Endothelial cell of umbilical vein (primary cell): ENCODE measurements around the gene CHMP6. TPM values are rescaled to one million over a fixed set of nuclear protein-coding genes. Genes with fewer than 3 reads are reported as not detected.

Source experiments
- BruUV-seq: library from RNA; stranded (reverse); fragments of 400-500 nt; replicated peaks from 2 replicates; lab custom pipeline; 2021; lab: Mats Ljungman, UMichigan
- CTCF ChIA-PET: fragments of 300-600, 350-600 bp; sonication (Branson Sonifier 250); formaldehyde crosslinking; loops from one replicate; lab custom pipeline; 2021; ENCODE audit warnings: antibody characterized with exemption, inconsistent platforms; lab: Charles Lee
- POLR2A ChIA-PET: fragments of 300-600, 350-600 bp; sonication (Branson Sonifier 250); formaldehyde crosslinking; loops from one replicate; lab custom pipeline; 2021; ENCODE audit warnings: antibody characterized with exemption, inconsistent platforms; lab: Charles Lee
- DNase-seq: peaks from one replicate; pipeline ENCODE4 v3.0.0-alpha.2; 2011; ENCODE audit warnings: low read depth, low spot score
- FAIRE-seq: peaks from 2 replicates; lab custom pipeline; 2011; peaks lifted over from hg19 to GRCh38; lab: Jason Lieb, UNC
- H2AFZ ChIP-seq: 2 replicates; pipeline ENCODE4 v1.6.0; 2012; ENCODE audit warnings: low read depth, low read length, control low read depth, inconsistent platforms
- H3K27ac ChIP-seq: 2 replicates; pipeline ENCODE4 v1.5.1; 2011; ENCODE audit warnings: low read depth, mild to moderate bottlenecking, control low read depth, low read length, moderate library complexity; ENCODE audit not compliant: insufficient read depth
- H3K27me3 ChIP-seq, 2 experiments: 2 replicates each; pipeline versions ENCODE4 v1.6.0 to v1.6.1; 2011; ENCODE audit warnings: low read length in 2 of 2, mixed read lengths in 1 of 2; ENCODE audit not compliant: control insufficient read depth in 2 of 2, insufficient read depth in 2 of 2
- H3K36me3 ChIP-seq, 2 experiments: 2 replicates in 1 of 2; 3 replicates in 1 of 2; pipeline ENCODE4 v1.5.1; 2011; ENCODE audit warnings: low read length in 2 of 2, mild to moderate bottlenecking in 1 of 2, moderate library complexity in 1 of 2; ENCODE audit not compliant: control insufficient read depth in 2 of 2, insufficient read depth in 2 of 2; ENCODE audit errors: extremely low read depth in 1 of 2
- H3K4me1 ChIP-seq: 3 replicates; pipeline ENCODE4 v1.5.1; 2011; ENCODE audit warnings: mild to moderate bottlenecking, low read length; ENCODE audit not compliant: control insufficient read depth, insufficient read depth; ENCODE audit errors: extremely low read depth
- H3K4me2 ChIP-seq: 2 replicates; pipeline ENCODE4 v1.6.1; 2011; ENCODE audit warnings: low read length, control low read depth, mixed read lengths; ENCODE audit not compliant: insufficient read depth
- H3K4me3 ChIP-seq, 3 experiments: fragments of 200-600 bp in 1 of 3; sonication (generic), shearing (Covaris generic) in 1 of 3; replicated peaks in 1 of 3; 2 replicates each; pipeline ENCODE4 v1.5.1; 2011 to 2016; ENCODE audit warnings: control low read depth in 3 of 3, low read length in 3 of 3, mild to moderate bottlenecking in 2 of 3, inconsistent platforms in 1 of 3, low read depth in 1 of 3, moderate library complexity in 1 of 3; ENCODE audit not compliant: insufficient read depth in 1 of 3
- H3K79me2 ChIP-seq: 2 replicates; pipeline ENCODE4 v1.6.0; 2012; ENCODE audit warnings: low read length, inconsistent platforms; ENCODE audit not compliant: control insufficient read depth, insufficient read depth
- H3K9ac ChIP-seq: replicated peaks from 2 replicates; pipeline ENCODE3; 2011; ENCODE audit warnings: low read length, control low read depth; ENCODE audit not compliant: insufficient read depth; ENCODE audit errors: extremely low read depth
- H3K9me1 ChIP-seq: replicated peaks from 3 replicates; pipeline ENCODE4 v1.6.0; 2011; ENCODE audit warnings: mild to moderate bottlenecking, low read length; ENCODE audit not compliant: control insufficient read depth, insufficient read depth; ENCODE audit errors: extremely low read depth
- H3K9me3 ChIP-seq: replicated peaks from 2 replicates; pipeline ENCODE4 v1.5.1; 2012; ENCODE audit warnings: low read length, inconsistent platforms; ENCODE audit not compliant: control insufficient read depth, insufficient read depth
- H4K20me1 ChIP-seq: replicated peaks from 2 replicates; pipeline ENCODE3; 2011; ENCODE audit warnings: mild to moderate bottlenecking, low read length; ENCODE audit not compliant: control insufficient read depth, insufficient read depth; ENCODE audit errors: extremely low read depth
- EZH2 ChIP-seq: IDR thresholded peaks from 2 replicates; pipeline ENCODE4 v1.6.1; 2012; ENCODE audit warnings: borderline replicate concordance, low read depth, mild to moderate bottlenecking, moderate library complexity, low read length, inconsistent platforms; ENCODE audit not compliant: severe bottlenecking
- FOS ChIP-seq: IDR thresholded peaks from 2 replicates; pipeline ENCODE4 v1.6.1; 2011; ENCODE audit warnings: mild to moderate bottlenecking, low read length, moderate library complexity, borderline replicate concordance; ENCODE audit not compliant: insufficient read depth
- GATA2 ChIP-seq: IDR thresholded peaks from 2 replicates; pipeline ENCODE4 v1.7.0; 2011; ENCODE audit warnings: low read depth, mild to moderate bottlenecking, moderate library complexity, mixed read lengths, low read length; ENCODE audit not compliant: insufficient read length, insufficient read depth
- JUN ChIP-seq: IDR thresholded peaks from 2 replicates; pipeline ENCODE4 v1.6.1; 2011; ENCODE audit warnings: borderline replicate concordance, low read depth; ENCODE audit not compliant: insufficient read length, insufficient read depth
- MAX ChIP-seq: IDR thresholded peaks from 2 replicates; pipeline ENCODE4 v1.6.1; 2011; ENCODE audit not compliant: insufficient read depth, insufficient read length
- MYC ChIP-seq: IDR thresholded peaks from one replicate; pipeline ENCODE4 v1.6.1; 2011; ENCODE audit warnings: mild to moderate bottlenecking, low read depth, low read length
- POLR2A ChIP-seq: IDR thresholded peaks from 2 replicates; pipeline ENCODE4 v1.6.1; 2012; ENCODE audit warnings: low read depth, mild to moderate bottlenecking, control low read depth, low read length
- POLR2AphosphoS5 ChIP-seq: IDR thresholded peaks from 2 replicates; pipeline ENCODE4 v1.6.1; 2012; ENCODE audit warnings: low read depth, mild to moderate bottlenecking, control low read depth, low read length, moderate library complexity; ENCODE audit not compliant: insufficient read depth
- dilution Hi-C: fragments of 300-500 bp; cut with MboI; formaldehyde crosslinking; loops from one replicate; pipeline ENCODE4 v1.15.0; 2019; ENCODE audit warnings: low sequenced_read_pairs; ENCODE audit not compliant: extremely low pct_ligation_motif_present
- intact Hi-C: fragments of 100-400 bp; cut with micrococcal nuclease; formaldehyde crosslinking; loops from one replicate; pipeline ENCODE4 v1.10.0; 2022
- polyA plus RNA-seq, 4 experiments: library from polyadenylated mRNA; depleted of rRNA in 3 of 4; stranded (reverse) in 3 of 4; unstranded in 1 of 4; fragments of >200 nt; gene quantifications; 2 replicates each; pipeline versions ENCODE4 v1.2.1 to v1.2.3, GENCODE V29; 2011 to 2012; ENCODE audit warnings: missing spikeins in 1 of 4
- total RNA-seq: library from RNA; stranded (reverse); gene quantifications from 2 replicates; pipeline ENCODE4 v1.2.3, GENCODE V29; 2021
- TF ChIP-seq, protein P1 (sequence below), 2 donors: IDR thresholded peaks; 1 replicate in 1 of 2; 2 replicates in 1 of 2; pipeline ENCODE4 v1.5.1; 2011; ENCODE audit warnings: low read length in 2 of 2, mild to moderate bottlenecking in 2 of 2, moderate library complexity in 2 of 2, control low read depth in 1 of 2, inconsistent platforms in 1 of 2, low read depth in 1 of 2; ENCODE audit not compliant: insufficient read depth in 1 of 2; ENCODE audit errors: extremely low read depth in 1 of 2

The CHMP6 gene
- total and polyA plus RNA-seq, 2 donors (not counting 3 experiments of a cell fraction or from before 2014, with no cell fraction given): 42.5 to 48.5 TPM

- no peaks in the 10 kb centered on the region for H3K79me2 ChIP-seq
- no peak for TF ChIP-seq POLR2A
- TF ChIP-seq EZH2: no peak
- no peak for TF ChIP-seq MYC
- no peak for TF ChIP-seq FOS
- no peak for TF ChIP-seq MAX
- TF ChIP-seq, protein P1, sequence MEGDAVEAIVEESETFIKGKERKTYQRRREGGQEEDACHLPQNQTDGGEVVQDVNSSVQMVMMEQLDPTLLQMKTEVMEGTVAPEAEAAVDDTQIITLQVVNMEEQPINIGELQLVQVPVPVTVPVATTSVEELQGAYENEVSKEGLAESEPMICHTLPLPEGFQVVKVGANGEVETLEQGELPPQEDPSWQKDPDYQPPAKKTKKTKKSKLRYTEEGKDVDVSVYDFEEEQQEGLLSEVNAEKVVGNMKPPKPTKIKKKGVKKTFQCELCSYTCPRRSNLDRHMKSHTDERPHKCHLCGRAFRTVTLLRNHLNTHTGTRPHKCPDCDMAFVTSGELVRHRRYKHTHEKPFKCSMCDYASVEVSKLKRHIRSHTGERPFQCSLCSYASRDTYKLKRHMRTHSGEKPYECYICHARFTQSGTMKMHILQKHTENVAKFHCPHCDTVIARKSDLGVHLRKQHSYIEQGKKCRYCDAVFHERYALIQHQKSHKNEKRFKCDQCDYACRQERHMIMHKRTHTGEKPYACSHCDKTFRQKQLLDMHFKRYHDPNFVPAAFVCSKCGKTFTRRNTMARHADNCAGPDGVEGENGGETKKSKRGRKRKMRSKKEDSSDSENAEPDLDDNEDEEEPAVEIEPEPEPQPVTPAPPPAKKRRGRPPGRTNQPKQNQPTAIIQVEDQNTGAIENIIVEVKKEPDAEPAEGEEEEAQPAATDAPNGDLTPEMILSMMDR (IDR thresholded peaks at IDR 0.05; ENCODE audit: extremely low read depth in 1 of 2, insufficient read depth in 1 of 2, low read depth in 1 of 2, low read length in 2 of 2): no peak
- no peak for TF ChIP-seq GATA2
- TF ChIP-seq JUN: no peak
- no peak for TF ChIP-seq POLR2AphosphoS5
- peaks cover 14 to 22% of the 10 kb centered on the region in 2 experiments for H3K27me3 ChIP-seq
- no peak overlapping the region for H3K27ac ChIP-seq
- dilution Hi-C loops (no loop called here), intact Hi-C loops (no loop called here)
- H2AFZ ChIP-seq: no peak overlapping the region
- BruUV-seq: no TSS peak
- FAIRE-seq: no peak
- H3K4me2 ChIP-seq: no peak overlapping the region
- H3K4me3 ChIP-seq: no peak overlapping the region
- H3K9me1 ChIP-seq: no peaks in the 10 kb centered on the region
- H3K36me3 ChIP-seq: peaks cover 3 to 40% of the 10 kb centered on the region in 2 experiments
- ChIA-PET POLR2A (no interaction called here), CTCF (no interaction called here)
- DNase-seq: no peak
- no peak overlapping the region for H3K9ac ChIP-seq
- no peaks in the 10 kb centered on the region for H3K9me3 ChIP-seq
- peaks cover 3% of the 10 kb centered on the region for H3K4me1 ChIP-seq
- H4K20me1 ChIP-seq: no peaks in the 10 kb centered on the region
Observed at GRCh38 chr17:81000334-81000630, 8.6 kb downstream of the CHMP6 start.
